ENCODE results near the gene UGT1A10.

Gene UGT1A10

DNA sequence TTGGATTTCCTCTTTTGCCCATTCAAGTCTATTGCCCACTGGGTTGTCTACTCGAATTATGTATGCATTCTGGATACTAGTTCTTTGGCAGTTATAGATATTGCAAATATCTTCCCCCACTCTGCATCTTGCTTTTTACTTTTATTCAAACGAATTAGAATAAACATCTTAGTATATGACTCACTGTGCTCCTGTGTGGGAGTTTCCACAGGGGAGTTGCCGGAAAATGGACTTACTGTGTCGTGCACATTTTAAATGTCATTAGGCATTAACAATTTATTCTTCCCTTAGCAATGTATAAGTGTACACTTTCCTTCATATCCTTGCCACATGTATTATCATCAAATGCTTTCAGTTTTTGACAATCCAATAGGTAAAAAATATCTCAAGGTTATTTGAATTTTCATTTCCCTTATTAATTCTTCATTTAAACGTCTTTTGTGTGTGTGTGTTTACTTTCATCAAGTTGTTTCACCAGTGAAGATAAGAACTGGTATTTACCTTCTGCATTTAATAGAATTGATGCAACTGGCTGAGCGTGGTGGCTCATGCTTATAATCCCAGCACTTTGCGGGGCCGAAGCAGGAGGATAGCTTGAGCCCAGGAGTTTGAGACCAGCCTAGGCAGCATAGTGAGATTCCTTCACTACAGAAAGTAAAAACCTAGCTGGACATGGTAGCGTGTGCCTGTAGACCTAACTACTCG, 71.8 kb downstream of the UGT1A10 start:
- Histone ChIP-seq H3K9ac (ENCODE audit: low read depth, low read length) (no peak overlapping the region), H3K4me3 (ENCODE audit: low read depth in 1 of 2, low read length in 2 of 2) (no peak overlapping the region), H3K79me2 (ENCODE audit: insufficient read depth, low read length) (no peaks in the 10 kb centered on the region), H2AFZ (ENCODE audit: low read depth, low read length) (no peak overlapping the region), H4K20me1 (ENCODE audit: insufficient read depth, low read length) (no peaks in the 10 kb centered on the region), H3K27me3 (ENCODE audit: insufficient read depth, low read length, poor library complexity) (peaks cover 6% of the 10 kb centered on the region), H3K4me1 (ENCODE audit: insufficient read depth, low read length) (no peaks in the 10 kb centered on the region), H3K36me3 (ENCODE audit: insufficient read depth, low read length) (no peaks in the 10 kb centered on the region), H3K4me2 (ENCODE audit: insufficient read depth, low read length) (no peak overlapping the region), H3K9me3 (ENCODE audit: insufficient read depth, low read length, severe bottlenecking) (no peaks in the 10 kb centered on the region), H3K27ac (ENCODE audit: low read length) (no peak overlapping the region)
- TF ChIP-seq CTCF (IDR thresholded peaks at IDR 0.05; ENCODE audit: borderline replicate concordance, extremely low read depth, low read length, poor library complexity, severe bottlenecking) = no peak
- no peak for TF ChIP-seq EZH2 (IDR thresholded peaks at IDR 0.05; ENCODE audit: borderline replicate concordance, low read depth, low read length, severe bottlenecking)
- ATAC-seq (ENCODE audit: insufficient read depth, low read depth) (no peak), DNase-seq (no peak)

- Histone ChIP-seq H3K4me1 (ENCODE audit: insufficient read depth, low read length) (no peaks in the 10 kb centered on the region), H3K9ac (ENCODE audit: low read depth, low read length) (no peak overlapping the region), H3K9me3 (ENCODE audit: insufficient read depth, low read length, severe bottlenecking) (no peaks in the 10 kb centered on the region), H3K27ac (ENCODE audit: low read length) (no peak overlapping the region), H3K4me2 (ENCODE audit: insufficient read depth, low read length) (no peak overlapping the region), H3K4me3 (ENCODE audit: low read depth in 1 of 2, low read length in 2 of 2) (no peak overlapping the region), H3K79me2 (ENCODE audit: insufficient read depth, low read length) (no peaks in the 10 kb centered on the region), H3K27me3 (ENCODE audit: insufficient read depth, low read length, poor library complexity) (peaks cover 6% of the 10 kb centered on the region), H2AFZ (ENCODE audit: low read depth, low read length) (no peak overlapping the region), H4K20me1 (ENCODE audit: insufficient read depth, low read length) (no peaks in the 10 kb centered on the region), H3K36me3 (ENCODE audit: insufficient read depth, low read length) (no peaks in the 10 kb centered on the region)
- DNase-seq = no peak
- no peak for TF ChIP-seq EZH2 (IDR thresholded peaks at IDR 0.05; ENCODE audit: borderline replicate concordance, low read depth, low read length, severe bottlenecking)
- no peak for TF ChIP-seq CTCF (IDR thresholded peaks at IDR 0.05; ENCODE audit: borderline replicate concordance, extremely low read depth, low read length, poor library complexity, severe bottlenecking)
- no peak for ATAC-seq (ENCODE audit: insufficient read depth, low read depth)
Measured at GRCh38 chr2:233708942-233709341, 72.7 kb downstream of the UGT1A10 start.

- H3K36me3 ChIP-seq (ENCODE audit: insufficient read depth, low read length) = no peaks in the 10 kb centered on the region
- H3K27me3 ChIP-seq (ENCODE audit: insufficient read depth, low read length, poor library complexity) = peaks cover 6% of the 10 kb centered on the region
- no peaks in the 10 kb centered on the region for H3K9me3 ChIP-seq (ENCODE audit: insufficient read depth, low read length, severe bottlenecking)
- no peak overlapping the region for H3K27ac ChIP-seq (ENCODE audit: low read length)
- H3K4me3 ChIP-seq (ENCODE audit: low read depth in 1 of 2, low read length in 2 of 2) = no peak overlapping the region
- no peaks in the 10 kb centered on the region for H3K79me2 ChIP-seq (ENCODE audit: insufficient read depth, low read length)
- no peak overlapping the region for H3K4me2 ChIP-seq (ENCODE audit: insufficient read depth, low read length)
- H4K20me1 ChIP-seq (ENCODE audit: insufficient read depth, low read length) = no peaks in the 10 kb centered on the region
- H3K9ac ChIP-seq (ENCODE audit: low read depth, low read length) = no peak overlapping the region
- no peaks in the 10 kb centered on the region for H3K4me1 ChIP-seq (ENCODE audit: insufficient read depth, low read length)
- no peak overlapping the region for H2AFZ ChIP-seq (ENCODE audit: low read depth, low read length)
- TF ChIP-seq EZH2 (IDR thresholded peaks at IDR 0.05; ENCODE audit: borderline replicate concordance, low read depth, low read length, severe bottlenecking) = no peak
- peak; percentile 95 for TF ChIP-seq CTCF (IDR thresholded peaks at IDR 0.05; ENCODE audit: borderline replicate concordance, extremely low read depth, low read length, poor library complexity, severe bottlenecking)
- ATAC-seq (ENCODE audit: insufficient read depth, low read depth) (peak; percentile 94), DNase-seq (peak; percentile 71)
Measured at GRCh38 chr2:233711312-233712008, 75.2 kb downstream of the UGT1A10 start.
